Measurements from ENCODE around the gene PANK4. TPM values are rescaled to one million over a fixed set of nuclear protein-coding genes. Genes with fewer than 3 reads are reported as not detected.

The PANK4 gene
- total RNA-seq, 3 donors from 2014 or later = 16.5 to 32.8 (median 31.3) TPM

DNA sequence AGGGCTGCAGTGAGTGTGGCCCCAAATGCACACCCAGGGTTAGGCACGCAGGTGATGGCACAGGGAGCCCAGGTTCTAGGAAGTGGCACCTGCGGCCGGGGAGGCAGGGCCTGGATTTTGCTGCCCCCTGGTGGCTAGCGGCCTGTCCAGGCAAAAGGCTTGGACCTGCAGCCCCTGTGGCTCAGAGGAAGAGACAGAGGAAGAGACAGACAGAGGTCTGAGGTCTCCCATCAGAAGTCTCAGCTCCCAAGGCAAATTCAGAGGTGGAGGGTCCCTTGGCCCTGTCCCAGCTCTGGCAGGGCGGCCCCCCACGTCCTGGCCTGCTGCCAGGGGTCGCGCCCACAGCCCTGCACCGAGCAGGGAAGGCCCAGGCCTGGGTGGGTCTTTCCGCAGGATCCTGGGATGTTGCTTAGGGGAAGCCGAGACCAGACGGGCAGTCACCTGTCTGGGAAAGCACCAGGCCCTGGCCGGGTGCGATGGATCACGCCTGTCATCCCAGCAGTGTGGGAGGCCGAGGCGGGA is 21.7 kb upstream of the PANK4 start:
- intact Hi-C loops (cut with DNase I; ENCODE audit: low total_unique reads) = loop anchor here (2.0 kb wide), 1 partner anchor 135 kb away; the partner anchor contains the start of gene PEX10
- DNase-seq (ENCODE audit: low spot score in 2 of 2) = peak; percentile 82 to 90
- TF ChIP-seq POLR2AphosphoS5 (IDR thresholded peaks at IDR 0.05) = peak in 2 of 3 donors; percentile 29 to 71
- TF ChIP-seq POLR2A (IDR thresholded peaks at IDR 0.05) = no peak
- TF ChIP-seq, protein P1, sequence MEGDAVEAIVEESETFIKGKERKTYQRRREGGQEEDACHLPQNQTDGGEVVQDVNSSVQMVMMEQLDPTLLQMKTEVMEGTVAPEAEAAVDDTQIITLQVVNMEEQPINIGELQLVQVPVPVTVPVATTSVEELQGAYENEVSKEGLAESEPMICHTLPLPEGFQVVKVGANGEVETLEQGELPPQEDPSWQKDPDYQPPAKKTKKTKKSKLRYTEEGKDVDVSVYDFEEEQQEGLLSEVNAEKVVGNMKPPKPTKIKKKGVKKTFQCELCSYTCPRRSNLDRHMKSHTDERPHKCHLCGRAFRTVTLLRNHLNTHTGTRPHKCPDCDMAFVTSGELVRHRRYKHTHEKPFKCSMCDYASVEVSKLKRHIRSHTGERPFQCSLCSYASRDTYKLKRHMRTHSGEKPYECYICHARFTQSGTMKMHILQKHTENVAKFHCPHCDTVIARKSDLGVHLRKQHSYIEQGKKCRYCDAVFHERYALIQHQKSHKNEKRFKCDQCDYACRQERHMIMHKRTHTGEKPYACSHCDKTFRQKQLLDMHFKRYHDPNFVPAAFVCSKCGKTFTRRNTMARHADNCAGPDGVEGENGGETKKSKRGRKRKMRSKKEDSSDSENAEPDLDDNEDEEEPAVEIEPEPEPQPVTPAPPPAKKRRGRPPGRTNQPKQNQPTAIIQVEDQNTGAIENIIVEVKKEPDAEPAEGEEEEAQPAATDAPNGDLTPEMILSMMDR (IDR thresholded peaks at IDR 0.05) = peak; percentile 86 to 95 (median 90)
- Histone ChIP-seq H3K4me1 (peaks cover 32 to 33% of the 10 kb centered on the region in 2 donors), H3K27ac (peak overlapping the region; percentile 98 to 100), H3K9me3 (no peaks in the 10 kb centered on the region), H3K36me3 (no peaks in the 10 kb centered on the region), H3K4me3 (peak overlapping the region; percentile 45 to 73 (median 49)), H3K27me3 (no peaks in the 10 kb centered on the region)

DNA sequence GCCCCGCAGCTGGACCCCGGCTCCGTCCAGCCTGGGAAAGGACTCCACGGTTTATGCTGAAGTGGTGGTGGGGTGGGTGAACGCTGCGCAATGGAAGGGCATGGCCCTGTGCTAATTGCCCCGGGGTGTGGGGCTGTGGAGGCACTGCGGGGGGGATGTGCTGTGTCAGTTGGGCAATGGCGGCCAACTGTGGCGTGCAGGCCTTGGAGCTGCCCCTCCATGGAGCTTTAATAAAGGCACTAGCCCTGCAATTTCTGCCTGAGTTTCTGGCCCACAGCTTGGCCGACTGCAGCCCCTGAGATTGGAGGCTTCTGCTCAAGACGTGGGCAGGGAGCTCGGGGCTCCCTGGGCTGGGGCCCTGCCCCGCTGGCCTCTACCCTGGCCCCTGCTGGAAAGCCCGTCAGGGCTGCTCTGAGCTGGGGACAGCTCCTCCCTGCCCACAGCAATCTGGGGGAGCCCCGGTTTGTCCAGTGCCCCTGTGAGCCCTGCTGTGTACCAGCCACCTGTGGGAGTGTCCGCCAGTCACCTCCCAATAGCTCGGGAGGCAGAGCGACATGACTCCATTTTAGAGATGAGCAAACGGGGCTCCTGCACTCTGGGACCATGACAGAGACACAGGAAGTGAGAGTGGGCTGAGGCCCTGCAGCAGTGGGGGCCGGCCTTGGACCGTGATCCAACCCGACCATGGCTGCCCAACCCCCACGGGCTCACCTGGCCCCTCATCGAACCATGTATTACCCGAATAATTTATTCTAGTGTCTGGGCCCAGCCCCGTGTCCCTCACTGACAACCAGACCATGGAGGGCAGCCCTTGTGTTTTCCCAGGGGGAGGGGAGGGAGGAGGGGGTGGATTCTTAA is 21.0 kb upstream of the PANK4 start:
- H3K27me3 ChIP-seq = no peaks in the 10 kb centered on the region
- no peaks in the 10 kb centered on the region for H3K9me3 ChIP-seq
- intact Hi-C loops (cut with DNase I; ENCODE audit: low total_unique reads) = loop anchor here (2.0 kb wide), 1 partner anchor 135 kb away; the partner anchor contains the start of gene PEX10
- H3K36me3 ChIP-seq = no peaks in the 10 kb centered on the region
- H3K27ac ChIP-seq = peak overlapping the region; percentile 98 to 100
- H3K4me3 ChIP-seq = peak overlapping the region; percentile 49 to 73 (median 59)
- DNase-seq (ENCODE audit: low spot score in 2 of 2) = no peak
- peaks cover 32 to 33% of the 10 kb centered on the region in 2 donors for H3K4me1 ChIP-seq
- TF ChIP-seq POLR2A (IDR thresholded peaks at IDR 0.05) (no peak), POLR2AphosphoS5 (IDR thresholded peaks at IDR 0.05) (peak in 1 of 3 donors; percentile 10)

DNA sequence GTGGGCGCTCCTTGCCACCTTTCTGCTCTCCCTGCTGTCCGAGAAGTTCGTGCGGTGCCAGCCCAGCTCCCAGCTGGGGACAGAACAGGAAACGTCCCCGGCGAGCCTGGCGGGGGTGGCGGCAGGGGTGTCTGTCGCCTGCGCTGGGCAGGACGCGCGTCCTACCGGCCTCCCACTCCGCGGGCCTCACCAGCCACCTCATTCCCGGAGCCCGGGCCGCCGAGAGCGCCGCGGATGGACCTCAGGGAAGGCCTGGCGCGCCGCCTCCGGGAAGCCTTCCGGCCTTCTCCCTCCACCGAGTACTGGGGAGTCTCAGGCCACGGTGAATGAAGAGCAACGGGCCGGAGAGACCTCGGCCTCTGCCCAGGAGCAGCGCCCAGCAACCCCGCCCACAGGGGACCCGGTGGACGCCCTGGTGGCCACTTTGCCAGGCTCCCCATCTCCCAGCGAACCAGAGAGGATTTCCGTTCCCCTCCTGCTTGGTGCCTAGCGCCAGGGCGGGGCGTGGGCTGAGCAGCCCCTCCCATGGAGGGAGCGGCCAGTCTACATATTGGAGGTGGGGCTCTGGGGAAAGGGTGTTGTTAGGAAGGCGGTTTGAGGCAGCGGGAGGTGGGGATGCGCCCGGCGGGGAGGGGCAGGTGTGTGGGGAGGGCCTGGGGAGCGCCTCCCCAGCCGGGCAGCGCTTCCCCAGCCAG is 20.3 kb upstream of the PANK4 start:
- Histone ChIP-seq H3K4me1 (peaks cover 32 to 33% of the 10 kb centered on the region in 2 donors), H3K9me3 (no peaks in the 10 kb centered on the region), H3K27ac (peak overlapping the region; percentile 98 to 100), H3K36me3 (no peaks in the 10 kb centered on the region), H3K27me3 (no peaks in the 10 kb centered on the region), H3K4me3 (peak overlapping the region; percentile 49 to 73 (median 59))
- peak; percentile 85 to 87 for DNase-seq (ENCODE audit: low spot score in 2 of 2)
- peak in 2 of 3 donors; percentile 31 to 53 for TF ChIP-seq POLR2AphosphoS5 (IDR thresholded peaks at IDR 0.05)
- no peak for TF ChIP-seq POLR2A (IDR thresholded peaks at IDR 0.05)
- TF ChIP-seq, protein P1 (IDR thresholded peaks at IDR 0.05) = peak in 1 of 3 donors; percentile 36
- intact Hi-C loops (cut with DNase I; ENCODE audit: low total_unique reads) = no loop called here

- DNase-seq (ENCODE audit: low spot score in 2 of 2) = peak; percentile 87 to 93
- intact Hi-C loops (cut with DNase I; ENCODE audit: low total_unique reads) = no loop called here
- no peaks in the 10 kb centered on the region for H3K36me3 ChIP-seq
- no peaks in the 10 kb centered on the region for H3K9me3 ChIP-seq
- peak overlapping the region; percentile 98 to 100 for H3K27ac ChIP-seq
- TF ChIP-seq, protein P1 (IDR thresholded peaks at IDR 0.05) = no peak
- TF ChIP-seq POLR2AphosphoS5 (IDR thresholded peaks at IDR 0.05) (peak in 1 of 3 donors; percentile 3), POLR2A (IDR thresholded peaks at IDR 0.05) (no peak)
- H3K4me3 ChIP-seq = peak overlapping the region; percentile 49 to 73 (median 59)
- peaks cover 0 to 2% of the 10 kb centered on the region in 2 donors for H3K27me3 ChIP-seq
- peaks cover 32 to 33% of the 10 kb centered on the region in 2 donors for H3K4me1 ChIP-seq
These were observed 19.5 kb upstream of the PANK4 start for GRCh38 chr1:2545754-2546514.
